HepG2 (cell line): ENCODE results near the gene HES6. TPM values are rescaled to one million over a fixed set of nuclear protein-coding genes. Genes with fewer than 3 reads are reported as not detected.
A peak's percentile ranks its signal among the peaks of the same experiment; 100 is the strongest.

Experiments used
- CCDC6 ChIP-seq: sonication (generic); formaldehyde crosslinking; IDR thresholded peaks from 2 replicates; pipeline ENCODE4 v1.8.1; 2022; ENCODE audit warnings: mild to moderate bottlenecking, missing genetic modification reagents, moderate library complexity
- DR1 ChIP-seq: sonication (generic); formaldehyde crosslinking; IDR thresholded peaks from 2 replicates; pipeline ENCODE4 v1.8.0; 2021; ENCODE audit warnings: mild to moderate bottlenecking, missing genetic modification reagents, inconsistent platforms
- E2F5 ChIP-seq: sonication (generic); formaldehyde crosslinking; conservative IDR thresholded peaks from 2 replicates; pipeline ENCODE4 v1.4.0; 2020; ENCODE audit warnings: missing genetic modification reagents
- HES4 ChIP-seq: sonication (generic); formaldehyde crosslinking; IDR thresholded peaks from 2 replicates; pipeline ENCODE4 v1.9.0; 2021; ENCODE audit warnings: mild to moderate bottlenecking, missing genetic modification reagents, borderline replicate concordance
- IRX3 ChIP-seq: sonication (generic); formaldehyde crosslinking; IDR thresholded peaks from 2 replicates; pipeline ENCODE4 v1.8.1; 2023; ENCODE audit warnings: mild to moderate bottlenecking, low read depth, missing genetic modification reagents, borderline replicate concordance
- SP2 ChIP-seq: sonication (generic); formaldehyde crosslinking; IDR thresholded peaks from 2 replicates; pipeline ENCODE4 v1.5.1; 2020; ENCODE audit warnings: mild to moderate bottlenecking, missing genetic modification reagents
- TARDBP ChIP-seq: sonication (generic); formaldehyde crosslinking; IDR thresholded peaks from 2 replicates; pipeline ENCODE4 v1.8.0; 2022; ENCODE audit warnings: mild to moderate bottlenecking, missing genetic modification reagents
- YEATS4 ChIP-seq: sonication (generic); formaldehyde crosslinking; IDR thresholded peaks from 2 replicates; pipeline ENCODE4 v1.4.0; 2020; ENCODE audit warnings: missing genetic modification reagents, borderline replicate concordance
- ZFP41 ChIP-seq: sonication (generic); formaldehyde crosslinking; IDR thresholded peaks from 2 replicates; pipeline ENCODE4 v1.4.0; 2020; ENCODE audit warnings: mild to moderate bottlenecking, missing genetic modification reagents, borderline replicate concordance
- ZNF484 ChIP-seq: sonication (generic); formaldehyde crosslinking; IDR thresholded peaks from 2 replicates; pipeline ENCODE4 v1.5.1; 2020; ENCODE audit warnings: mild to moderate bottlenecking, low read depth, missing genetic modification reagents, borderline replicate concordance
- ZNF547 ChIP-seq: sonication (generic); formaldehyde crosslinking; IDR thresholded peaks from 2 replicates; pipeline ENCODE4 v1.5.1; 2020; ENCODE audit warnings: mild to moderate bottlenecking, missing genetic modification reagents
- ZNF574 ChIP-seq: sonication (generic); formaldehyde crosslinking; IDR thresholded peaks from 2 replicates; pipeline ENCODE4 v1.4.0; 2020; ENCODE audit warnings: missing genetic modification reagents
- ZNF629 ChIP-seq: sonication (generic); formaldehyde crosslinking; conservative IDR thresholded peaks from 2 replicates; pipeline ENCODE4 v1.5.0; 2020; ENCODE audit warnings: missing genetic modification reagents
- ZNF709 ChIP-seq: sonication (generic); formaldehyde crosslinking; IDR thresholded peaks from 2 replicates; pipeline ENCODE4 v1.5.0; 2020; ENCODE audit warnings: mild to moderate bottlenecking, missing genetic modification reagents
- ZSCAN31 ChIP-seq: sonication (generic); formaldehyde crosslinking; IDR thresholded peaks from 2 replicates; pipeline ENCODE4 v1.5.0; 2020; ENCODE audit warnings: low read depth, mild to moderate bottlenecking, missing genetic modification reagents
- polyA plus RNA-seq, 8 experiments: library from polyadenylated mRNA; depleted of rRNA in 3 of 8; stranded (reverse) in 7 of 8; unstranded in 1 of 8; fragments of >200 nt; fragmentation: Illumina TruSeq in 4 of 8; extraction: Trizol in 4 of 8; gene quantifications; 2 replicates each; pipeline versions ENCODE4 v1.2.1 to v1.2.3, GENCODE V29; 2011 to 2016; ENCODE audit warnings: low read depth in 4 of 8, missing spikeins in 1 of 8, mixed read lengths in 1 of 8; ENCODE audit not compliant: insufficient read depth in 1 of 8
- total RNA-seq, 5 experiments: library from RNA; depleted of rRNA; stranded (reverse); fragments of >200 nt; fragmentation: Illumina TruSeq; extraction: Trizol; gene quantifications; 2 replicates each; pipeline ENCODE4 v1.2.3, GENCODE V29; 2016; ENCODE audit warnings: low read depth in 1 of 5
- TF ChIP-seq, protein P1 (sequence below): sonication (generic); formaldehyde crosslinking; IDR thresholded peaks from 2 replicates; pipeline ENCODE4 v1.5.1; 2020; ENCODE audit warnings: mild to moderate bottlenecking, missing genetic modification reagents
- TF ChIP-seq, protein P2 (sequence below): sonication (generic); formaldehyde crosslinking; IDR thresholded peaks from 2 replicates; pipeline ENCODE4 v1.4.0; 2020; ENCODE audit warnings: low read depth, missing genetic modification reagents

Gene HES6
- total and polyA plus RNA-seq, 2 of the 13 experiments (the other 11 are each of a cell fraction or from before 2014, with no cell fraction given): 19.5 to 82.8 TPM

DNA sequence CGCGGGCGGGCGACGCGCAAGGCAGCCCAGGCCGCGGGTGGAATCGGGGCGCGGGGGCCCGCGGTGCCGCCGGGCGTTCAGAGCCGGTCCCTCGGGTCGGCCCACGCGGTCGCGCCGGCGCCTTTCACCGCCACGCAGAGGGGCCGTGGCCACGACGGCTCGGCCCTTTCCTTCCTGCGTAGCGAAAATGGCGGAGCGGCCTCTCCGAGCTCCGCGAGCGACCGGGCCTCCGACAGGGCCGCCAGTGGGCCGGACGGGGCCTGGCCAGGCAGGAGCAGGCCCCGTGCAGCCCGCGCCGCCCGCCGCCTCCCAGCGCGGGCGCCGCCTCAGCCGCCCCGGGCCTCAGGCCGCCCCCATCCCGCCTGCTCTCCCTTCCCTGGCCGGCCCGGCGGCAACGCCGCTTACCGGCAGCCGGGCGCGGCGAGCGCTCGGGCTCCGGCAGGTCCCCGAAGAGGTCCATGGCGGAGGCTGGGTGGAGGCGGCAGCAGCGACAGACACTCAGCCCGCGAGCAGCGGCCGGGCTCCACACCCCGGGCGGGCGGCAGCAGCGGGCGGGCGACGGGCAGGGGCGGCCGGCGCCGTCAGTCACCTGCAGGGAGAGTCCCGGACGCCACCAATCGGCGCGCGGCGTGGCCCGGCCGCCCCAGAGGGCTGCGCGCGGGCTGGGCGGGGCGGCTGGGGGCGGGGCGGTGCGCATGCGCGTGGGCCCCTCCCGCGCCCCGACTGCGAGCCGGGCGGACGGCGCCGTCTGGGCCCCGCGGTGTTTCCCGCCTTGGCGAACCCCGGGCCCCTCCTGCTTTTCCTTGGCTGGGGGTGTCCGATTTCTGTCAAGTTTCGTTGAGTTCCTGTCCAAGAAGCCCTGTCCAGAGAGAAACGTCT is 36.5 kb downstream of the HES6 start, which contains the start of gene ILKAP (continued):
- peak; percentile 42; the same call in 1 of the 2 replicates for TF ChIP-seq ZNF547 (CRISPR knock-in tag)
- TF ChIP-seq ZNF574: peak; percentile 59; the same call in 1 of the 2 replicates
- TF ChIP-seq, protein P1, sequence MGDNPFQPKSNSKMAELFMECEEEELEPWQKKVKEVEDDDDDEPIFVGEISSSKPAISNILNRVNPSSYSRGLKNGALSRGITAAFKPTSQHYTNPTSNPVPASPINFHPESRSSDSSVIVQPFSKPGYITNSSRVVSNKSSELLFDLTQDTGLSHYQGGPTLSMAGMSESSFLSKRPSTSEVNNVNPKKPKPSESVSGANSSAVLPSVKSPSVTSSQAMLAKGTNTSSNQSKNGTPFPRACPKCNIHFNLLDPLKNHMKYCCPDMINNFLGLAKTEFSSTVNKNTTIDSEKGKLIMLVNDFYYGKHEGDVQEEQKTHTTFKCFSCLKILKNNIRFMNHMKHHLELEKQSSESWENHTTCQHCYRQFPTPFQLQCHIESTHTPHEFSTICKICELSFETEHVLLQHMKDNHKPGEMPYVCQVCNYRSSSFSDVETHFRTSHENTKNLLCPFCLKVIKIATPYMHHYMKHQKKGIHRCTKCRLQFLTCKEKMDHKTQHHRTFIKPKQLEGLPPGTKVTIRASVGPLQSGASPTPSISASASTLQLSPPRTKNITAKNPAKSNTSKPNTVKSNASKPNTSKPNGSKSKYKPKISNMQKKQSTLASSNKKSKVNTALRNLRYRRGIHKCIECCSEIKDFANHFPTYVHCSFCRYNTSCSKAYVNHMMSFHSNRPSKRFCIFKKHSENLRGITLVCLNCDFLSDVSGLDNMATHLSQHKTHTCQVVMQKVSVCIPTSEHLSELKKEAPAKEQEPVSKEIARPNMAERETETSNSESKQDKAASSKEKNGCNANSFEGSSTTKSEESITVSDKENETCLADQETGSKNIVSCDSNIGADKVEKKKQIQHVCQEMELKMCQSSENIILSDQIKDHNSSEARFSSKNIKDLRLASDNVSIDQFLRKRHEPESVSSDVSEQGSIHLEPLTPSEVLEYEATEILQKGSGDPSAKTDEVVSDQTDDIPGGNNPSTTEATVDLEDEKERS: 0 out of 2 replicates have a peak, but pooled peaks have one; percentile 28
- peak; percentile 81 for TF ChIP-seq ZNF709 (CRISPR knock-in tag)
- TF ChIP-seq ZSCAN31 (CRISPR knock-in tag): peak; percentile 53; the same call in 1 of the 2 replicates
- TF ChIP-seq SP2 (CRISPR knock-in tag): no peak
- peak; percentile 96 for TF ChIP-seq IRX3 (CRISPR knock-in tag)
- peak; percentile 58; the same call in 1 of the 2 replicates for TF ChIP-seq HES4 (CRISPR knock-in tag)
- peak; percentile 67; the same call in 1 of the 2 replicates for TF ChIP-seq YEATS4 (CRISPR knock-in tag)
- TF ChIP-seq CCDC6 (CRISPR knock-in tag): peak; percentile 50
- peak; percentile 52; the same call in 1 of the 2 replicates for TF ChIP-seq TARDBP (CRISPR knock-in tag)
- TF ChIP-seq DR1 (CRISPR knock-in tag): no peak; the same call in 1 of the 2 replicates
- no peak for TF ChIP-seq ZNF484 (CRISPR knock-in tag)
- peak; percentile 70; the same call in 1 of the 2 replicates for TF ChIP-seq ZFP41 (CRISPR knock-in tag)
- TF ChIP-seq ZNF629: no peak
- TF ChIP-seq E2F5 (CRISPR knock-in tag): peak; percentile 73
- TF ChIP-seq, protein P2, sequence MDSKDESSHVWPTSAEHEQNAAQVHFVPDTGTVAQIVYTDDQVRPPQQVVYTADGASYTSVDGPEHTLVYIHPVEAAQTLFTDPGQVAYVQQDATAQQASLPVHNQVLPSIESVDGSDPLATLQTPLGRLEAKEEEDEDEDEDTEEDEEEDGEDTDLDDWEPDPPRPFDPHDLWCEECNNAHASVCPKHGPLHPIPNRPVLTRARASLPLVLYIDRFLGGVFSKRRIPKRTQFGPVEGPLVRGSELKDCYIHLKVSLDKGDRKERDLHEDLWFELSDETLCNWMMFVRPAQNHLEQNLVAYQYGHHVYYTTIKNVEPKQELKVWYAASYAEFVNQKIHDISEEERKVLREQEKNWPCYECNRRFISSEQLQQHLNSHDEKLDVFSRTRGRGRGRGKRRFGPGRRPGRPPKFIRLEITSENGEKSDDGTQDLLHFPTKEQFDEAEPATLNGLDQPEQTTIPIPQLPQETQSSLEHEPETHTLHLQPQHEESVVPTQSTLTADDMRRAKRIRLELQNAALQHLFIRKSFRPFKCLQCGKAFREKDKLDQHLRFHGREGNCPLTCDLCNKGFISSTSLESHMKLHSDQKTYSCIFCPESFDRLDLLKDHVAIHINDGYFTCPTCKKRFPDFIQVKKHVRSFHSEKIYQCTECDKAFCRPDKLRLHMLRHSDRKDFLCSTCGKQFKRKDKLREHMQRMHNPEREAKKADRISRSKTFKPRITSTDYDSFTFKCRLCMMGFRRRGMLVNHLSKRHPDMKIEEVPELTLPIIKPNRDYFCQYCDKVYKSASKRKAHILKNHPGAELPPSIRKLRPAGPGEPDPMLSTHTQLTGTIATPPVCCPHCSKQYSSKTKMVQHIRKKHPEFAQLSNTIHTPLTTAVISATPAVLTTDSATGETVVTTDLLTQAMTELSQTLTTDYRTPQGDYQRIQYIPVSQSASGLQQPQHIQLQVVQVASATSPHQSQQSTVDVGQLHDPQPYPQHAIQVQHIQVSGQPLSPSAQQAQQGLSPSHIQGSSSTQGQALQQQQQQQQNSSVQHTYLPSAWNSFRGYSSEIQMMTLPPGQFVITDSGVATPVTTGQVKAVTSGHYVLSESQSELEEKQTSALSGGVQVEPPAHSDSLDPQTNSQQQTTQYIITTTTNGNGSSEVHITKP (CRISPR knock-in tag): no peak
